ENCODE measurements around the gene TIGAR. TPM values are rescaled to one million over a fixed set of nuclear protein-coding genes. Genes with fewer than 3 reads are reported as not detected.

The TIGAR gene
- polyA plus RNA-seq, 3 donors = 5.5 to 16.0 (median 11.0) TPM

- Mint-ChIP-seq H3K9me3 (no peaks in the 10 kb centered on the region), H3K36me3 (peaks cover 34 to 50% of the 10 kb centered on the region in 2 donors), H3K27ac (no peak overlapping the region), H3K4me1 (peaks cover 22% of the 10 kb centered on the region), H3K4me3 (no peak overlapping the region), H3K27me3 (ENCODE audit: low read depth in 3 of 3) (peaks cover 0 to 4% (median 0%) of the 10 kb centered on the region in 3 donors)
- no peak overlapping the region for H3K27ac ChIP-seq (ENCODE audit: low read depth in 1 of 2, low read length in 2 of 2)
- H3K9me3 ChIP-seq (replicated peaks in 1 of 2; ENCODE audit: control insufficient read depth in 1 of 2, insufficient read depth in 1 of 2, low read length in 2 of 2) = no peaks in the 10 kb centered on the region
- WGBS (ENCODE audit: insufficient coverage) = no CpG with 5 or more reads among the region's 2 CpGs
- intact Hi-C loops (cut with micrococcal nuclease) = loop anchor here (10.0 kb wide), 3 partner anchors 208 to 1022 kb away; partner anchors contain the start of genes AKAP3 (in 1 of the 2), NDUFA9 (in 1 of the 2) and RAD51AP1 (in 1 of the 2)
- H3K9ac ChIP-seq (ENCODE audit: insufficient read depth, low read length, poor library complexity, severe bottlenecking) = no peak overlapping the region
- no peak overlapping the region for H3K4me3 ChIP-seq (replicated peaks in 1 of 3; ENCODE audit: low read depth in 2 of 3, low read length in 3 of 3)
- no peak overlapping the region for H3K4me2 ChIP-seq (replicated peaks; ENCODE audit: extremely low read depth, low read length, poor library complexity, severe bottlenecking)
- peaks cover 81% of the 10 kb centered on the region for H4K20me1 ChIP-seq (ENCODE audit: insufficient read depth, low read length)
- no peaks in the 10 kb centered on the region for H3K27me3 ChIP-seq (ENCODE audit: control insufficient read depth in 2 of 2, insufficient read depth in 2 of 2, low read length in 2 of 2)
- no peak for TF ChIP-seq CTCF (IDR thresholded peaks at IDR 0.05)
- H2AFZ ChIP-seq (ENCODE audit: insufficient read depth, low read depth, low read length, poor library complexity, severe bottlenecking) = no peak overlapping the region
- H3K4me1 ChIP-seq (ENCODE audit: control insufficient read depth in 1 of 2, insufficient read depth in 2 of 2, low read length in 2 of 2) = peaks cover 20 to 21% of the 10 kb centered on the region in 2 donors
- H3K79me2 ChIP-seq (ENCODE audit: insufficient read depth, low read length) = peaks cover 86% of the 10 kb centered on the region
- peaks cover 8 to 40% of the 10 kb centered on the region in 2 donors for H3K36me3 ChIP-seq (replicated peaks in 1 of 2; ENCODE audit: control insufficient read depth in 1 of 2, insufficient read depth in 2 of 2, low read length in 2 of 2)
- no peak for DNase-seq
Measured at GRCh38 chr12:4327293-4327692, 6.3 kb downstream of the TIGAR start.

- intact Hi-C loops (cut with micrococcal nuclease) = no loop called here
- H3K79me2 ChIP-seq (ENCODE audit: insufficient read depth, low read length) = peaks cover 61% of the 10 kb centered on the region
- Mint-ChIP-seq H3K27me3 (ENCODE audit: low read depth in 3 of 3) (no peaks in the 10 kb centered on the region), H3K36me3 (peaks cover 49 to 66% of the 10 kb centered on the region in 2 donors), H3K27ac (no peak overlapping the region), H3K9me3 (peaks cover 0 to 1% (median 0%) of the 10 kb centered on the region in 7 donors), H3K4me3 (no peak overlapping the region), H3K4me1 (peaks cover 3% of the 10 kb centered on the region)
- no peak overlapping the region for H3K4me3 ChIP-seq (replicated peaks in 1 of 3; ENCODE audit: low read depth in 2 of 3, low read length in 3 of 3)
- no peak overlapping the region for H2AFZ ChIP-seq (ENCODE audit: insufficient read depth, low read depth, low read length, poor library complexity, severe bottlenecking)
- TF ChIP-seq CTCF (IDR thresholded peaks at IDR 0.05) = no peak
- no peaks in the 10 kb centered on the region for H3K9me3 ChIP-seq (replicated peaks in 1 of 2; ENCODE audit: control insufficient read depth in 1 of 2, insufficient read depth in 1 of 2, low read length in 2 of 2)
- no peaks in the 10 kb centered on the region for H3K4me1 ChIP-seq (ENCODE audit: control insufficient read depth in 1 of 2, insufficient read depth in 2 of 2, low read length in 2 of 2)
- H3K4me2 ChIP-seq (replicated peaks; ENCODE audit: extremely low read depth, low read length, poor library complexity, severe bottlenecking) = no peak overlapping the region
- peaks cover 83% of the 10 kb centered on the region for H4K20me1 ChIP-seq (ENCODE audit: insufficient read depth, low read length)
- peaks cover 20 to 59% of the 10 kb centered on the region in 2 donors for H3K36me3 ChIP-seq (replicated peaks in 1 of 2; ENCODE audit: control insufficient read depth in 1 of 2, insufficient read depth in 2 of 2, low read length in 2 of 2)
- H3K27ac ChIP-seq (ENCODE audit: low read depth in 1 of 2, low read length in 2 of 2) = no peak overlapping the region
- DNase-seq = no peak
- no CpG with 5 or more reads among the region's 3 CpGs for WGBS (ENCODE audit: insufficient coverage)
- no peaks in the 10 kb centered on the region for H3K27me3 ChIP-seq (ENCODE audit: control insufficient read depth in 2 of 2, insufficient read depth in 2 of 2, low read length in 2 of 2)
- H3K9ac ChIP-seq (ENCODE audit: insufficient read depth, low read length, poor library complexity, severe bottlenecking) = no peak overlapping the region
Measured at GRCh38 chr12:4330203-4330602, 9.2 kb downstream of the TIGAR start.

Measured in CD14-positive monocyte (primary cell).